Stimulated activated naive B cell treated with anti-CD40 and anti-IgM and Interleukin-4, amounts not matched to agents 10 μg/mL and 1 μg/mL and 100 μg/mL, for 72 hours (primary cell): ENCODE measurements around the gene KASH5.
"Not testable (repeated sequence)": the region's sequence is repeated elsewhere in the genome, so short reads cannot be mapped to it uniquely, and the experiment has no call there.

Experiments used
- ATAC-seq, 2 donors: fragments of 150-1000 bp; cut with Tn5 transposase; replicated peaks; 2 replicates each; pipeline ENCODE4 v1.10.0; 2021; ENCODE audit warnings: moderate library complexity in 1 of 2
- DNase-seq: peaks from one replicate; pipeline ENCODE4 v3.0.0; 2021
- H3K27ac Mint-ChIP-seq: one replicate; pipeline ENCODE4 v1.8.0; 2022; ENCODE audit warnings: mild to moderate bottlenecking, mixed read lengths
- H3K27me3 Mint-ChIP-seq, 2 donors: one replicate each; pipeline ENCODE4 v1.8.0; 2022; ENCODE audit warnings: mixed read lengths in 2 of 2
- H3K36me3 Mint-ChIP-seq, 2 donors: one replicate each; pipeline ENCODE4 v1.8.0; 2022; ENCODE audit warnings: mixed read lengths in 2 of 2, mild to moderate bottlenecking in 1 of 2
- H3K4me1 Mint-ChIP-seq, 2 donors: one replicate each; pipeline ENCODE4 v1.8.0; 2022; ENCODE audit warnings: mixed read lengths in 2 of 2, mild to moderate bottlenecking in 1 of 2
- H3K4me3 Mint-ChIP-seq, 2 donors: one replicate each; pipeline ENCODE4 v1.8.0; 2022; ENCODE audit warnings: mild to moderate bottlenecking in 2 of 2, mixed read lengths in 2 of 2, moderate library complexity in 1 of 2
- H3K9me3 Mint-ChIP-seq, 2 donors: one replicate each; pipeline ENCODE4 v1.8.0; 2022; ENCODE audit warnings: mixed read lengths in 2 of 2, mild to moderate bottlenecking in 1 of 2

KASH5 gene

GRCh38 chr19:49440439-49441209, 52.6 kb downstream of the KASH5 start:
- Mint-ChIP-seq H3K4me3 (peak overlapping the region; percentile 22 to 50), H3K27me3 (peaks cover 69 to 71% of the 10 kb centered on the region in 2 donors), H3K27ac (no peak overlapping the region), H3K9me3 (no peaks in the 10 kb centered on the region), H3K4me1 (peaks cover 36 to 49% of the 10 kb centered on the region in 2 donors), H3K36me3 (peaks cover 5 to 8% of the 10 kb centered on the region in 2 donors)
- ATAC-seq: no peak
- no peak for DNase-seq

DNA sequence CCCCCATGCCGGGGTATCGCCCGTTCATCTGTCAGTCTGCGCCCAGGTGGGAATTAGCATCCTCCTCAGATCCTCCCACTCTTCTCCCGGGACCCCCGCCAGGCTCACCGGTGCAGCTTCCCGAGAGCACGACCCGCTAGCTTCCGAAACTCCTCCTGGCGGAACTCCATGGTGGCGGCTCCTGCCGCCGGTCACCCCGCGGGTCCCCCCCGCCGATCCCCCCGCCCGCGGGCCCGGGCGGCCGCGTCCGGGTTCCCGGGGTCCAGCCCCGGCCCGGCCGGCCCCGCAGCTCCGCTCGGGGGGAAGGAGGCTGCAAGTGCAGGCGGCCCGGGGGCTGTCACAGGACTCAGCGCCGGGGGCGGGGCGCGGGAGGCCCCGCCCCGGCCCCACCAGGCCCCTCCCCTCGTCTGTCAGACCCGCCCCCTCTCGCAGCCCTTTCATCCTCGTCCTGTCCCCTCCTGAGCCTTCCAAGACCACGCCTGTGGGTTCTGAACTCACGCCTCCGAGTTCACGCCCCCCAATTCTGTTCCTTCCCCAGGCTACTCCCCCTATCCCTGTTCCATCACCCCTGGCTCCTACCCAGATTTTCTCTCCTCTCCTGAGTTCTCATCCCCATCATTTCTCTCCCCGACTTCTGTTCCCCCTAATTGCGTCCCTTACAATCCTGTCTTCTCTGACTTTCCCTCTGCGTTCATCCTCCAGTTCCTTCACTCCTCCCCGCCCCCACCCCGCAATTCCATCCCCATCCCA, 53.3 kb downstream of the KASH5 start, which contains the start of gene SLC17A7:
TSS of gene SLC17A7 (minus strand) at position 318 of the 750 bp plus-strand sequence. CDS start at position 170, 148 bp downstream.
- peaks cover 5 to 7% of the 10 kb centered on the region in 2 donors for H3K36me3 Mint-ChIP-seq
- H3K4me1 Mint-ChIP-seq: peaks cover 30 to 42% of the 10 kb centered on the region in 2 donors
- peak within 1 kb of the TSS; percentile 84 to 88 for H3K4me3 Mint-ChIP-seq
- peaks cover 62 to 64% of the 10 kb centered on the region in 2 donors for H3K27me3 Mint-ChIP-seq
- H3K27ac Mint-ChIP-seq: peak within 1 kb of the TSS; percentile 3
- DNase-seq (no peak), ATAC-seq (no peak)
- no peaks in the 10 kb centered on the region for H3K9me3 Mint-ChIP-seq

DNA sequence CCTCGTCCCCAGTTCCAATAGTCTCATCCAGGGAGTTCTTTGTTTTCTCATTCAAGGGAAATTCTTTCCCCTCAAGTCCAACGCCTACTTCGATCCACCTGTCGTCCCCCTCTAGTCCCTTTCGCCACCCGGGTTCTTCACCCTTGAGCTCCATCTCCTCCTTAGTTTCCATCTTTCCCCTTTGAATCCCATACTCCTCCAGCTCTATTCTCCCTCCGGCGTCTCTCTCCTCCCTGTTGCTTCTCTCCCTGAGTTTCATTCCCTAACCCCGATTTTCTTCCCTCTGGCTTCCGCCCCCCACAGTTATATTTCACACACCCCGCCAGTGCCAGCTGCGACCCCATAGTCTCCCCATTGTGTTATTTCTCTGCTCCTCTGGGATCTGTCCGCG, 53.9 kb downstream of the KASH5 start:
- Mint-ChIP-seq H3K27ac (peak overlapping the region; percentile 3), H3K4me1 (peaks cover 26 to 38% of the 10 kb centered on the region in 2 donors), H3K4me3 (peak overlapping the region; percentile 84 to 88), H3K36me3 (peaks cover 10 to 13% of the 10 kb centered on the region in 2 donors), H3K27me3 (peaks cover 56 to 58% of the 10 kb centered on the region in 2 donors), H3K9me3 (no peaks in the 10 kb centered on the region)
- DNase-seq: no peak
- no peak for ATAC-seq

DNA sequence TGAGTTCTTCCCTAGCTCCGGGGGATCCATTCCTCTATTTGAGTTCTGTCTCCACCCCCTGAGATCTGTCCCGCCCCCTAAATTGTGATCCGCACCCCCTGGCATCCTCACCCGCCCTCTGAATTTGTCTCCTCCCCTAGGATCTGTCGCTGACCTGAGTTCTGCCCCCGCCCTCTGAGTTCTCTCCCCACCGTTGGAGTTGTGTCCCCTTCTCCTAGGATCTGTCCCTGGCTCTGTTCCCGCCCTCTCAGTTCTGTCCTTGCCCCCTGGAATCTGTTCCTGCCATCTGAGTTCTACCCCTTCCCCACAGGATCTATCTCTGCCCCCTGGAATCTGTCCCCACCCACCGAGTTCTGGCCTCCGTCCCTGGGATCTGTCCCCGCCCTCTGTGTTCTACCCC, 54.3 kb downstream of the KASH5 start:
- Mint-ChIP-seq H3K27ac (no peak overlapping the region), H3K4me1 (peaks cover 25 to 35% of the 10 kb centered on the region in 2 donors), H3K27me3 (peaks cover 52 to 54% of the 10 kb centered on the region in 2 donors), H3K9me3 (no peaks in the 10 kb centered on the region), H3K4me3 (peak overlapping the region; percentile 84 to 88), H3K36me3 (peaks cover 12 to 16% of the 10 kb centered on the region in 2 donors)
- DNase-seq (no peak), ATAC-seq (no peak)

- peaks cover 18 to 21% of the 10 kb centered on the region in 2 donors for H3K36me3 Mint-ChIP-seq
- ATAC-seq (peak; percentile 44 to 45), DNase-seq (peak; percentile 58)
- H3K4me1 Mint-ChIP-seq: peaks cover 24 to 38% of the 10 kb centered on the region in 2 donors
- H3K27ac Mint-ChIP-seq: peak overlapping the region; percentile 92
- H3K9me3 Mint-ChIP-seq: no peaks in the 10 kb centered on the region
- H3K27me3 Mint-ChIP-seq: peaks cover 47 to 49% of the 10 kb centered on the region in 2 donors
- H3K4me3 Mint-ChIP-seq: peak overlapping the region; percentile 84 to 88
Measured at GRCh38 chr19:49442771-49443365, 54.8 kb downstream of the KASH5 start.

- DNase-seq (peak; percentile 90), ATAC-seq (peak; percentile 92 to 93)
- no peaks in the 10 kb centered on the region for H3K9me3 Mint-ChIP-seq
- peaks cover 23 to 28% of the 10 kb centered on the region in 2 donors for H3K36me3 Mint-ChIP-seq
- peak overlapping the region; percentile 92 for H3K27ac Mint-ChIP-seq
- peaks cover 28 to 45% of the 10 kb centered on the region in 2 donors for H3K4me1 Mint-ChIP-seq
- H3K27me3 Mint-ChIP-seq: peaks cover 40 to 42% of the 10 kb centered on the region in 2 donors
- H3K4me3 Mint-ChIP-seq: peak overlapping the region; percentile 84 to 88
Measured at GRCh38 chr19:49443366-49444099, 55.5 kb downstream of the KASH5 start.

DNA sequence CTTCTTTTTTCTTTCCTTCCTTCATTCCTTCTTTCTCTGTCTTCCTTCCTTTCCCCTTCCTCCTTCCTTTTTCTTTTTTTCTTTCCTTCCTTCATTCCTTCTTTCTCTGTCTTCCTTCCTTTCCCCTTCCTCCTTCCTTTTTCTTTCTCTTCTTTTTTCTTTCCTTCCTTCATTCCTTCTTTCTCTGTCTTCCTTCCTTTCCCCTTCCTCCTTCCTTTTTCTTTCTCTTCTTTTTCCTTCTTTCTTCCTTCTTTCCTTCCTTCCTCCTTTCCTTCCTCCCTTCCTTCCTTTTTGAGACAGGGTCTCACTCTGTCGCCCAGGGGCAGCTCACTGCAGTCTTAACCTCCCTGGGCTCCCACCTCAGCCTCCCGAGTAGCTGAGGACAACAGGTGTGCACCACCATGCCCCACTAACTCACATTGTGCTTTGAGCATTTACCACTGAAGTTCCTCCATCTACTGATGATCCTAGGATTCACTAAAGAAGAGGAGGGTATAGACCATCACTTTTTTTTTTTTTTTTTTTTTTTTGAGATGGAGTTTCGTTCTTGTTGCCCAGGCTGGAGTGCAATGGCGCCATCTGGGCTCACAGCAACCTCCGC, 56.2 kb downstream of the KASH5 start:
- H3K27ac Mint-ChIP-seq: peak overlapping the region; percentile 65
- ATAC-seq, DNase-seq, H3K9me3 Mint-ChIP-seq: not testable (repeated sequence)
- peak overlapping the region; percentile 84 to 88 for H3K4me3 Mint-ChIP-seq
- H3K4me1 Mint-ChIP-seq: peaks cover 31 to 51% of the 10 kb centered on the region in 2 donors
- peaks cover 29 to 34% of the 10 kb centered on the region in 2 donors for H3K36me3 Mint-ChIP-seq
- H3K27me3 Mint-ChIP-seq: peaks cover 34 to 35% of the 10 kb centered on the region in 2 donors

GRCh38 chr19:49445997-49446396, 57.9 kb downstream of the KASH5 start:
- peaks cover 37 to 49% of the 10 kb centered on the region in 2 donors for H3K36me3 Mint-ChIP-seq
- peaks cover 37 to 62% of the 10 kb centered on the region in 2 donors for H3K4me1 Mint-ChIP-seq
- no peak overlapping the region for H3K4me3 Mint-ChIP-seq
- H3K27ac Mint-ChIP-seq: no peak overlapping the region
- ATAC-seq (no peak), DNase-seq (no peak)
- peaks cover 16 to 17% of the 10 kb centered on the region in 2 donors for H3K27me3 Mint-ChIP-seq
- H3K9me3 Mint-ChIP-seq: no peaks in the 10 kb centered on the region

- H3K9me3 Mint-ChIP-seq: no peaks in the 10 kb centered on the region
- ATAC-seq (no peak), DNase-seq (no peak)
- no peak overlapping the region for H3K4me3 Mint-ChIP-seq
- H3K27ac Mint-ChIP-seq: peak overlapping the region; percentile 37
- H3K27me3 Mint-ChIP-seq: peaks cover 2% of the 10 kb centered on the region in 2 donors
- H3K36me3 Mint-ChIP-seq: peaks cover 36 to 55% of the 10 kb centered on the region in 2 donors
- peaks cover 32 to 62% of the 10 kb centered on the region in 2 donors for H3K4me1 Mint-ChIP-seq
Measured at GRCh38 chr19:49447485-49448431, 59.7 kb downstream of the KASH5 start.

- DNase-seq (no peak), ATAC-seq (no peak)
- H3K4me1 Mint-ChIP-seq: peaks cover 35 to 63% of the 10 kb centered on the region in 2 donors
- peaks cover 38 to 58% of the 10 kb centered on the region in 2 donors for H3K36me3 Mint-ChIP-seq
- no peaks in the 10 kb centered on the region for H3K9me3 Mint-ChIP-seq
- H3K27ac Mint-ChIP-seq: peak overlapping the region; percentile 3
- no peaks in the 10 kb centered on the region for H3K27me3 Mint-ChIP-seq
- peak overlapping the region in 1 of 2 donors; percentile 27 for H3K4me3 Mint-ChIP-seq
Measured at GRCh38 chr19:49448432-49448786, 60.4 kb downstream of the KASH5 start.

DNA sequence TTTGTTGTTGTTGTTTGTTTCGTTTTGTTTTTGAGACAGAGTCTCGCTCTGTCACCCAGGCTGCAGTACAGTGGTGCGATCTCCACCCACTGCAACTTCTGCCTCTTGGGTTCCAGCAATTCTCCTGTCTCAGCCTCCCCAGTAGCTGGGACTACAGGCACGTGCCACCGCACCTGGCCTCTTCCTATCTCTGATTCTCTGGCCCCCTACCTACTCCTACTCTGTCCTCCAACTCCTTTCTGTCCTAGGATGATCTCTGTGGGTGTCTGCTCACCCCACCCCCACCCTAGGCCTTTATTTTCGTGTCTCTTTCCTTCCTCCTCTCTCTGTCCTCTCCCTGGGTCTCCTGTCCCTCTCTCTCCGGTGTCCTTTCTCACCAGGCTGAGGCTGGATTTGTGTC, 62.4 kb downstream of the KASH5 start:
- no peak for ATAC-seq
- Mint-ChIP-seq H3K4me1 (peaks cover 31 to 64% of the 10 kb centered on the region in 2 donors), H3K27me3 (no peaks in the 10 kb centered on the region), H3K4me3 (peak overlapping the region; percentile 90 to 100), H3K36me3 (peaks cover 39 to 58% of the 10 kb centered on the region in 2 donors), H3K27ac (no peak overlapping the region), H3K9me3 (no peaks in the 10 kb centered on the region)
- no peak for DNase-seq

- peak; percentile 95 for DNase-seq
- ATAC-seq: peak; percentile 77 to 78
Measured at GRCh38 chr19:49451430-49452181, 63.6 kb downstream of the KASH5 start, which contains the start of gene PIH1D1. PIH1D1 (minus strand) TSS chr19:49451814; CDS start chr19:49451574, 240 bp downstream.

More at GRCh38 chr19:49451430-49452181, 63.6 kb downstream of the KASH5 start, which contains the start of gene PIH1D1:
- H3K27me3 Mint-ChIP-seq: no peaks in the 10 kb centered on the region
- H3K27ac Mint-ChIP-seq: peak within 1 kb of the TSS; percentile 100
- peaks cover 43 to 56% of the 10 kb centered on the region in 2 donors for H3K36me3 Mint-ChIP-seq
- peak within 1 kb of the TSS; percentile 90 to 100 for H3K4me3 Mint-ChIP-seq
- H3K9me3 Mint-ChIP-seq: no peaks in the 10 kb centered on the region
- peaks cover 32 to 71% of the 10 kb centered on the region in 2 donors for H3K4me1 Mint-ChIP-seq
